ENCODE data around the gene FAM81A. TPM values are rescaled to one million over a fixed set of nuclear protein-coding genes. Genes with fewer than 3 reads are reported as not detected.

FAM81A gene
- total RNA-seq, 1 experiment from 2014 or later, result 2.0 TPM

GRCh38 chr15:59550956-59551355 is 113.0 kb downstream of the FAM81A start (continued):
- TF ChIP-seq AR (CRISPR knock-in tag; IDR thresholded peaks at IDR 0.05) (no peak), ZNF671 (CRISPR knock-in tag; IDR thresholded peaks at IDR 0.05) (no peak), E2F5 (CRISPR knock-in tag; IDR thresholded peaks at IDR 0.05) (no peak), PRRX2 (CRISPR knock-in tag; IDR thresholded peaks at IDR 0.05) (no peak), GTF2I (CRISPR knock-in tag; conservative IDR thresholded peaks at IDR 0.05) (no peak)
- TF ChIP-seq, protein P1, sequence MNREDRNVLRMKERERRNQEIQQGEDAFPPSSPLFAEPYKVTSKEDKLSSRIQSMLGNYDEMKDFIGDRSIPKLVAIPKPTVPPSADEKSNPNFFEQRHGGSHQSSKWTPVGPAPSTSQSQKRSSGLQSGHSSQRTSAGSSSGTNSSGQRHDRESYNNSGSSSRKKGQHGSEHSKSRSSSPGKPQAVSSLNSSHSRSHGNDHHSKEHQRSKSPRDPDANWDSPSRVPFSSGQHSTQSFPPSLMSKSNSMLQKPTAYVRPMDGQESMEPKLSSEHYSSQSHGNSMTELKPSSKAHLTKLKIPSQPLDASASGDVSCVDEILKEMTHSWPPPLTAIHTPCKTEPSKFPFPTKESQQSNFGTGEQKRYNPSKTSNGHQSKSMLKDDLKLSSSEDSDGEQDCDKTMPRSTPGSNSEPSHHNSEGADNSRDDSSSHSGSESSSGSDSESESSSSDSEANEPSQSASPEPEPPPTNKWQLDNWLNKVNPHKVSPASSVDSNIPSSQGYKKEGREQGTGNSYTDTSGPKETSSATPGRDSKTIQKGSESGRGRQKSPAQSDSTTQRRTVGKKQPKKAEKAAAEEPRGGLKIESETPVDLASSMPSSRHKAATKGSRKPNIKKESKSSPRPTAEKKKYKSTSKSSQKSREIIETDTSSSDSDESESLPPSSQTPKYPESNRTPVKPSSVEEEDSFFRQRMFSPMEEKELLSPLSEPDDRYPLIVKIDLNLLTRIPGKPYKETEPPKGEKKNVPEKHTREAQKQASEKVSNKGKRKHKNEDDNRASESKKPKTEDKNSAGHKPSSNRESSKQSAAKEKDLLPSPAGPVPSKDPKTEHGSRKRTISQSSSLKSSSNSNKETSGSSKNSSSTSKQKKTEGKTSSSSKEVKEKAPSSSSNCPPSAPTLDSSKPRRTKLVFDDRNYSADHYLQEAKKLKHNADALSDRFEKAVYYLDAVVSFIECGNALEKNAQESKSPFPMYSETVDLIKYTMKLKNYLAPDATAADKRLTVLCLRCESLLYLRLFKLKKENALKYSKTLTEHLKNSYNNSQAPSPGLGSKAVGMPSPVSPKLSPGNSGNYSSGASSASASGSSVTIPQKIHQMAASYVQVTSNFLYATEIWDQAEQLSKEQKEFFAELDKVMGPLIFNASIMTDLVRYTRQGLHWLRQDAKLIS (CRISPR knock-in tag; IDR thresholded peaks at IDR 0.05; ENCODE audit: borderline replicate concordance), result no peak

GRCh38 chr15:59553879-59554735 is 116.1 kb downstream of the FAM81A start:
- Mint-ChIP-seq H3K27me3 (ENCODE audit: low read depth) (peaks cover 76% of the 10 kb centered on the region), H3K27ac (no peak overlapping the region), H3K4me3 (no peak overlapping the region), H3K4me1 (peaks cover 18% of the 10 kb centered on the region), H3K36me3 (no peaks in the 10 kb centered on the region), H3K9me3 (no peaks in the 10 kb centered on the region)
- ChIA-PET POLR2A (no interaction called here), CTCF (no interaction called here)
- ATAC-seq, result no peak
- DNase-seq (ENCODE audit: low spot score), result no peak
- TF ChIP-seq EMX1 (CRISPR knock-in tag; IDR thresholded peaks at IDR 0.05) (no peak), GABPB1 (CRISPR knock-in tag; IDR thresholded peaks at IDR 0.05) (peak; percentile 65)

DNA sequence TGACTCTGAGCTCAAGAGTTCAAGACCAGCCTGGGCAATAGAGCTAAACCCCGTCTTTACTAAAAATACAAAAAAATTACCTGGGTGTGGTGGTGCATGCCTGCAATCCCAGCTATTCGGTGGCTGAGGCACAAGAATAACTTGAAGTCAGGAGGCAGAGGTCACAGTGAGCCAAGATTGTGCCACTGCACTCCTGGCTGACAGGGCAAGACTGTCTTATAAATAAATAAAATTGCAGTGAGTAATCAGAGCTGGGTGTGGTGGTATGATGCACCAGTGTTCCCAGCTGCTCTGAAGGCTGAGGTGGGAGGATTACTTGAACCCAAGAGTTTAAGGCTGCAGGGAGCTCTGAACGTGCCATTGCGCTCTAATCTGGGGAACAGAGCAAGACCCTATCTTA is 117.7 kb downstream of the FAM81A start:
- TF ChIP-seq, protein P2, sequence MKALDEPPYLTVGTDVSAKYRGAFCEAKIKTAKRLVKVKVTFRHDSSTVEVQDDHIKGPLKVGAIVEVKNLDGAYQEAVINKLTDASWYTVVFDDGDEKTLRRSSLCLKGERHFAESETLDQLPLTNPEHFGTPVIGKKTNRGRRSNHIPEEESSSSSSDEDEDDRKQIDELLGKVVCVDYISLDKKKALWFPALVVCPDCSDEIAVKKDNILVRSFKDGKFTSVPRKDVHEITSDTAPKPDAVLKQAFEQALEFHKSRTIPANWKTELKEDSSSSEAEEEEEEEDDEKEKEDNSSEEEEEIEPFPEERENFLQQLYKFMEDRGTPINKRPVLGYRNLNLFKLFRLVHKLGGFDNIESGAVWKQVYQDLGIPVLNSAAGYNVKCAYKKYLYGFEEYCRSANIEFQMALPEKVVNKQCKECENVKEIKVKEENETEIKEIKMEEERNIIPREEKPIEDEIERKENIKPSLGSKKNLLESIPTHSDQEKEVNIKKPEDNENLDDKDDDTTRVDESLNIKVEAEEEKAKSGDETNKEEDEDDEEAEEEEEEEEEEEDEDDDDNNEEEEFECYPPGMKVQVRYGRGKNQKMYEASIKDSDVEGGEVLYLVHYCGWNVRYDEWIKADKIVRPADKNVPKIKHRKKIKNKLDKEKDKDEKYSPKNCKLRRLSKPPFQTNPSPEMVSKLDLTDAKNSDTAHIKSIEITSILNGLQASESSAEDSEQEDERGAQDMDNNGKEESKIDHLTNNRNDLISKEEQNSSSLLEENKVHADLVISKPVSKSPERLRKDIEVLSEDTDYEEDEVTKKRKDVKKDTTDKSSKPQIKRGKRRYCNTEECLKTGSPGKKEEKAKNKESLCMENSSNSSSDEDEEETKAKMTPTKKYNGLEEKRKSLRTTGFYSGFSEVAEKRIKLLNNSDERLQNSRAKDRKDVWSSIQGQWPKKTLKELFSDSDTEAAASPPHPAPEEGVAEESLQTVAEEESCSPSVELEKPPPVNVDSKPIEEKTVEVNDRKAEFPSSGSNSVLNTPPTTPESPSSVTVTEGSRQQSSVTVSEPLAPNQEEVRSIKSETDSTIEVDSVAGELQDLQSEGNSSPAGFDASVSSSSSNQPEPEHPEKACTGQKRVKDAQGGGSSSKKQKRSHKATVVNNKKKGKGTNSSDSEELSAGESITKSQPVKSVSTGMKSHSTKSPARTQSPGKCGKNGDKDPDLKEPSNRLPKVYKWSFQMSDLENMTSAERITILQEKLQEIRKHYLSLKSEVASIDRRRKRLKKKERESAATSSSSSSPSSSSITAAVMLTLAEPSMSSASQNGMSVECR (CRISPR knock-in tag; IDR thresholded peaks at IDR 0.05; ENCODE audit: borderline replicate concordance), result no peak
- TF ChIP-seq ZBTB21 (CRISPR knock-in tag; IDR thresholded peaks at IDR 0.05; ENCODE audit: borderline replicate concordance), result no peak
- no peaks in the 10 kb centered on the region for H3K9me3 Mint-ChIP-seq
- CTCF ChIA-PET, result interaction anchor here (0.9 kb wide), 1 partner anchor 66 kb away, joined by 3 read pairs; no protein-coding TSS in a partner anchor
- H3K27me3 Mint-ChIP-seq (ENCODE audit: low read depth), result peaks cover 65% of the 10 kb centered on the region
- POLR2A ChIA-PET, result no interaction called here
- peaks cover 5% of the 10 kb centered on the region for H3K4me1 Mint-ChIP-seq
- no peak for ATAC-seq
- no peaks in the 10 kb centered on the region for H3K36me3 Mint-ChIP-seq
- H3K27ac Mint-ChIP-seq, result no peak overlapping the region
- H3K4me3 Mint-ChIP-seq, result no peak overlapping the region
- no peak for DNase-seq (ENCODE audit: low spot score)

Measured in WTC11 (cell line).